HEK293 (cell line): ENCODE results near the gene MMRN2.

ENCODE experiments used
- CTCF ChIA-PET: fragments of 350-600 bp; formaldehyde crosslinking; extraction: SDS; loops from one replicate; lab custom pipeline; 2021; ENCODE audit warnings: antibody characterized with exemption; lab: Yijun Ruan, JAX
- POLR2A ChIA-PET: fragments of 300-600 bp; formaldehyde crosslinking; extraction: SDS; loops from one replicate; lab custom pipeline; 2020; ENCODE audit warnings: antibody characterized with exemption, inconsistent platforms; lab: Yijun Ruan, JAX
- H3K27ac ChIP-seq: fragments of 200-500 bp; sonication (Bioruptor generic); 2 replicates; pipeline ENCODE4 v1.5.1; 2014; ENCODE audit warnings: low read depth, low read length, control low read depth, inconsistent platforms; ENCODE audit errors: extremely low read depth
- H3K36me3 ChIP-seq, 2 experiments: fragments of 200-500 bp in 1 of 2; sonication (Bioruptor generic) in 1 of 2; 1 replicate in 1 of 2; 2 replicates in 1 of 2; pipeline ENCODE4 v1.5.1; 2014 to 2017; ENCODE audit warnings: inconsistent platforms in 2 of 2, low read length in 2 of 2; ENCODE audit not compliant: control insufficient read depth in 2 of 2, insufficient read depth in 1 of 2
- H3K4me1 ChIP-seq: fragments of 200-500 bp; sonication (Bioruptor generic); 2 replicates; pipeline ENCODE4 v1.5.1; 2014; ENCODE audit warnings: mild to moderate bottlenecking, low read length, inconsistent platforms; ENCODE audit not compliant: control insufficient read depth, insufficient read depth
- H3K4me3 ChIP-seq: 2 replicates; pipeline ENCODE4 v1.5.1; 2011; ENCODE audit warnings: low read depth, mild to moderate bottlenecking, control low read depth, low read length, moderate library complexity
- H3K9me3 ChIP-seq: fragments of 200-500 bp; sonication (Bioruptor generic); 2 replicates; pipeline ENCODE4 v1.5.1; 2014; ENCODE audit warnings: low read depth, low read length, inconsistent platforms; ENCODE audit not compliant: control insufficient read depth, insufficient read depth
- FEZF1 ChIP-seq: fragments of 450-650 bp; formaldehyde crosslinking; IDR thresholded peaks from 2 replicates; pipeline ENCODE4 v1.5.1; 2016; ENCODE audit warnings: missing biosample characterization, missing genetic modification characterization
- KLF7 ChIP-seq: fragments of 450-650 bp; formaldehyde crosslinking; IDR thresholded peaks from 2 replicates; pipeline ENCODE4 v1.5.1; 2016; ENCODE audit warnings: missing biosample characterization, missing genetic modification characterization, borderline replicate concordance
- PRDM1 ChIP-seq: fragments of 450-650 bp; formaldehyde crosslinking; IDR thresholded peaks from 2 replicates; pipeline ENCODE4; 2016; ENCODE audit warnings: missing biosample characterization, missing genetic modification characterization
- SCRT1 ChIP-seq: fragments of 450-650 bp; formaldehyde crosslinking; IDR thresholded peaks from 2 replicates; pipeline ENCODE4 v1.5.1; 2016; ENCODE audit warnings: missing biosample characterization, missing genetic modification characterization, borderline replicate concordance
- SCRT2 ChIP-seq: fragments of 450-650 bp; formaldehyde crosslinking; IDR thresholded peaks from 2 replicates; pipeline ENCODE4 v1.5.1; 2016; ENCODE audit warnings: missing biosample characterization, missing genetic modification characterization
- SP3 ChIP-seq: fragments of 450-650 bp; formaldehyde crosslinking; IDR thresholded peaks from 2 replicates; pipeline ENCODE4 v1.5.1; 2016; ENCODE audit warnings: missing biosample characterization, missing genetic modification characterization
- TCF7L2 ChIP-seq: IDR thresholded peaks from 2 replicates; pipeline ENCODE4 v1.6.1; 2011; ENCODE audit warnings: low read depth, mild to moderate bottlenecking, inconsistent platforms, low read length, moderate library complexity, borderline replicate concordance
- ZBTB20 ChIP-seq: fragments of 450-650 bp; formaldehyde crosslinking; IDR thresholded peaks from 2 replicates; pipeline ENCODE4 v1.5.1; 2016; ENCODE audit warnings: missing biosample characterization, missing genetic modification characterization
- ZBTB7A ChIP-seq: fragments of 450-650 bp; formaldehyde crosslinking; IDR thresholded peaks from 2 replicates; pipeline ENCODE4 v1.5.1; 2016; ENCODE audit warnings: low read depth, missing biosample characterization, missing genetic modification characterization
- ZNF280D ChIP-seq: fragments of 450-650 bp; formaldehyde crosslinking; IDR thresholded peaks from 2 replicates; pipeline ENCODE4 v1.5.1; 2016; ENCODE audit warnings: missing biosample characterization, missing genetic modification characterization
- ZNF341 ChIP-seq: fragments of 450-650 bp; formaldehyde crosslinking; IDR thresholded peaks from 2 replicates; pipeline ENCODE4; 2016; ENCODE audit warnings: low read depth, missing biosample characterization, missing genetic modification characterization
- ZNF654 ChIP-seq: fragments of 450-650 bp; formaldehyde crosslinking; IDR thresholded peaks from 2 replicates; pipeline ENCODE4 v1.5.1; 2016; ENCODE audit warnings: low read depth, missing biosample characterization, missing genetic modification characterization
- ZNF677 ChIP-seq: fragments of 450-650 bp; IDR thresholded peaks from 2 replicates; pipeline ENCODE4 v1.5.0; 2018; ENCODE audit warnings: missing biosample characterization, mild to moderate bottlenecking, missing genetic modification characterization, moderate library complexity
- ZNF777 ChIP-seq: fragments of 450-650 bp; formaldehyde crosslinking; IDR thresholded peaks from 2 replicates; pipeline ENCODE4 v1.5.1; 2017; ENCODE audit warnings: missing biosample characterization, missing genetic modification characterization, borderline replicate concordance
- ZNF830 ChIP-seq: fragments of 450-650 bp; IDR thresholded peaks from 2 replicates; pipeline ENCODE4 v1.5.0; 2018; ENCODE audit warnings: missing biosample characterization, missing genetic modification characterization, low read depth, mild to moderate bottlenecking, moderate library complexity

MMRN2 gene

DNA sequence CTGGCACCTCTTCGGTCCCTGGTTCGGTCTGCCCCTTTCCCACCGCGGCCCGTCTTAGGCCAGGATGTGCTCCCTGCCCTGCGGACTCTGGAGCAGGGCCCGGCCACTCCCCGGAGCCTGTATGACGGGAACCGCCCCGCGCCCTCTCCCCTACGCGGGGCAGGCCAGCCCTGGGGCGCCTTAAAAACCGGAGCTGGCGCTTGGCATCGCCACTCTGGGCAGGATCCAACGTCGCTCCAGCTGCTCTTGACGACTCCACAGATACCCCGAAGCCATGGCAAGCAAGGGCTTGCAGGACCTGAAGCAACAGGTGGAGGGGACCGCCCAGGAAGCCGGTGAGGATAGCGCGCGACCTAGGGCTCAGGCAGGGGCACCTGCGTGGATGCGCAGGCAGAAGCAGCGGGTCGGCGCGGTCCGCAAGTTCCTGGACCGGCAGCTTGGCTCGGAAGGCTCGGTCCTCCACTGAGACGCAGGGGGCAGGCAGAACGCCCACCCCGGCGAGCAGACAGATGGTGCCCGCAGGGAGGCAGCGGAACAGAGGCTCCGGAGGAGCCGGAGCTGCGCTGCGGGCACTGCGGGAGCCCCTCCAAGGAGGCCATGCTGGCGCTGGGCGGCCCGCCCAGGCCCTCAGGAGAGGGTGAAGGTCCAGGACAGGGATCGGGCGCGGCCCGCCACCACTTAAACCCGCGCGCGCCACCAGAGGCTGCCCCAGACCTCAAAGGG lies 11.0 kb upstream of the MMRN2 start, which contains the start of gene ADIRF:
ADIRF (plus strand) TSS at position 212 of the 723 bp plus-strand sequence; CDS start at position 275, 63 bp downstream.
- POLR2A ChIA-PET: no interaction called here
- no peak within 1 kb of the TSS for H3K4me3 ChIP-seq
- TF ChIP-seq SCRT1 (0 out of 2 replicates have a peak, but pooled peaks have one; percentile 32), SCRT2 (tag by site-specific recombination) (peak; percentile 89), ZNF654 (tag by site-specific recombination) (no peak)

DNA sequence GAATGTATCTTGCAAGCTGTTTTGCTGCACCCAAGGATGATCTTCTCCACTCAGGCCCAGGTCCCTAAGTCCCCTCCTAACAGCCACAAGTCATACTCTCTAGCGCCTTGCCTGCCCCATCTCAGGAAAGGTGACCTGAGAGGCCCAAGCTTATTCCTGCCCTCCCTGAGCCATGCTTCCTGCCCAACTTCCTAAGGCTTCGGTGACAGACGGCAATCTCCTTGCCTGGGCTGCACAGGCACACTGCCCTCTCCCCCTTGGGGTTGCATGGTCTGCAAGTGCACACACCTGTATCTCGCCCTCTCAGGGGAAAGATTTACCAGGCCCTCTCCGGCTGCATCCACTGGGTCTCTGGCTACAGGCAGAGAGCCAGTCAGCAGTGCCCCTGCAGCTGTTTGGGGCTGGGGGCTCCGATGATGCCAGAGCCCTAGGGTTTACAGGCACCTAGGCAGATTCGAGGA lies 10.1 kb upstream of the MMRN2 start:
- CTCF ChIA-PET: interaction anchor here (0.7 to 3.1 kb wide), 7 partner anchors 9 to 279 kb away, joined by 3 to 23 read pairs (median 4); no protein-coding TSS in a partner anchor
- H3K9me3 ChIP-seq: no peaks in the 10 kb centered on the region
- no peak for TF ChIP-seq ZNF677 (tag by site-specific recombination)
- TF ChIP-seq FEZF1 (tag by site-specific recombination): no peak
- no peak for TF ChIP-seq TCF7L2
- no peak for TF ChIP-seq ZBTB7A
- no peak for TF ChIP-seq ZNF341 (tag by site-specific recombination)
- no peak for TF ChIP-seq ZNF777
- no peak for TF ChIP-seq KLF7 (tag by site-specific recombination)
- no peak for TF ChIP-seq ZNF830 (tag by site-specific recombination)
- H3K27ac ChIP-seq: no peak overlapping the region
- POLR2A ChIA-PET: no interaction called here
- H3K4me3 ChIP-seq: no peak overlapping the region
- no peaks in the 10 kb centered on the region for H3K36me3 ChIP-seq
- H3K4me1 ChIP-seq: peaks cover 2% of the 10 kb centered on the region; the same call in 1 of the 2 replicates

More for the DNA sequence above, 11.0 kb upstream of the MMRN2 start, which contains the start of gene ADIRF:
- no peaks in the 10 kb centered on the region for H3K36me3 ChIP-seq
- H3K9me3 ChIP-seq: no peaks in the 10 kb centered on the region
- peaks cover 2% of the 10 kb centered on the region; the same call in 1 of the 2 replicates for H3K4me1 ChIP-seq
- no peak within 1 kb of the TSS for H3K27ac ChIP-seq
- CTCF ChIA-PET: interaction anchor here (0.9 to 2.2 kb wide), 2 partner anchors 9 to 127 kb away, joined by 4 to 14 read pairs; no protein-coding TSS in a partner anchor

DNA sequence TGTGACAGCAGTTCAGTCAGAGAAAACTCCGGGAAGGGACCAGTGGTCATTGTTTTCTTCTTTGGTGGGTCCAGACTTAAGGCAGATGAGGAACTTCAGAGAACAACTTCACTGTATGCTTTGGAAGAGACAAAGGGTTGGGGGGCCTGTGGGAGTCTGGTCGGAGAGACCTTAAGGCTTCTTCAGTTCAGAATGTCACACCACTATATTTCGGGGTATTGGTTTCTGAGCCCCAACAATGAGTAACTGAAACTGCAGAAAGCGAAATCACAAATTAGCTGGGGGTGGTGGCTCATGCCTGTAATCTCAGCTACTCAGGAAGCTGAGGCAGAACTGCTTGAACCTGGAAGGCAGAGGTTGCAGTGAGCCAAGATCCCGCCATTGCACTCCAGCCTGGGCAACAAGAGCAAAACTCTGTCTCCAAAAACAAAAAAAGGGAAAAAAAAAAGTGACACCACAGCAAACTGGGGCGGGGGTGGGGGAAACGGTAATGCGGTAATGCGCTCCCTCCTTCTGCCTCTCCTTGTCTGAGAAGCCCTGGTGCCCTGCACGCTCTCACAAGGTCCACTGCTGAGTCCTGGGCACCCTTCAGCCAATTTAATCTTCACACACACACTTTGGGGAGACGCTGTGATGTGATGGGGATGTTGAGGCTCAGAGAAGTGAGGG lies 8.7 kb upstream of the MMRN2 start:
- ChIA-PET CTCF (interaction anchor here (0.5 to 3.1 kb wide), 13 partner anchors 10 to 936 kb away, joined by 3 to 23 read pairs (median 3); no protein-coding TSS in a partner anchor), POLR2A (no interaction called here)
- no peaks in the 10 kb centered on the region for H3K9me3 ChIP-seq
- no peaks in the 10 kb centered on the region for H3K36me3 ChIP-seq
- no peak overlapping the region for H3K27ac ChIP-seq
- peaks cover 2% of the 10 kb centered on the region; the same call in 1 of the 2 replicates for H3K4me1 ChIP-seq
- TF ChIP-seq ZBTB20 (tag by site-specific recombination) (peak; percentile 65; the same call in 1 of the 2 replicates), PRDM1 (tag by site-specific recombination) (0 out of 2 replicates have a peak, but pooled peaks have one; percentile 11), SP3 (no peak), ZNF280D (tag by site-specific recombination) (no peak)
- H3K4me3 ChIP-seq: no peak overlapping the region
